Kidney (tissue), 14 donors: ENCODE data around the gene MAEA. TPM values are rescaled to one million over a fixed set of nuclear protein-coding genes. Genes with fewer than 3 reads are reported as not detected.
A peak's percentile ranks its signal among the peaks of the same experiment; 100 is the strongest.

Experiments used
- DNase-seq, 5 donors: peaks; one replicate each; pipeline ENCODE4 v3.0.0-alpha.2; 2013 to 2020
- FAIRE-seq: peaks from 2 replicates; lab custom pipeline; 2012; peaks lifted over from hg19 to GRCh38; lab: Jason Lieb, UNC
- H3K27ac ChIP-seq, 2 donors: one replicate each; pipeline ENCODE4 v1.7.0; 2013; ENCODE audit warnings: low read depth in 2 of 2, low read length in 2 of 2, inconsistent platforms in 1 of 2
- H3K27me3 ChIP-seq: one replicate; pipeline ENCODE4 v1.7.1; 2013; ENCODE audit warnings: low read length, inconsistent platforms; ENCODE audit not compliant: control insufficient read depth, insufficient read depth
- H3K36me3 ChIP-seq, 3 donors: one replicate each; pipeline versions ENCODE4 v1.7.0 to v1.7.1; 2013; ENCODE audit warnings: low read length in 3 of 3, control low read depth in 1 of 3, inconsistent platforms in 1 of 3; ENCODE audit not compliant: insufficient read depth in 3 of 3, control insufficient read depth in 2 of 3
- H3K4me1 ChIP-seq, 3 donors: one replicate each; pipeline versions ENCODE4 v1.7.0 to v1.7.1; 2013; ENCODE audit warnings: low read length in 3 of 3, inconsistent platforms in 1 of 3, low read depth in 1 of 3; ENCODE audit not compliant: control insufficient read depth in 2 of 3, insufficient read depth in 2 of 3
- H3K4me3 ChIP-seq, 3 donors: one replicate each; pipeline versions ENCODE4 v1.7.0 to v1.8.1; 2013; ENCODE audit warnings: low read length in 3 of 3, control low read depth in 1 of 3, inconsistent platforms in 1 of 3
- H3K9ac ChIP-seq, 3 donors: one replicate each; pipeline versions ENCODE4 v1.7.0 to v1.7.1; 2013; ENCODE audit warnings: low read length in 3 of 3, control low read depth in 1 of 3, inconsistent platforms in 1 of 3
- H3K9me3 ChIP-seq, 3 donors: one replicate each; pipeline versions ENCODE4 v1.7.0 to v1.7.1; 2013; ENCODE audit warnings: low read length in 3 of 3, control low read depth in 1 of 3, inconsistent platforms in 1 of 3; ENCODE audit not compliant: control insufficient read depth in 2 of 3, insufficient read depth in 1 of 3
- intact Hi-C: fragments of 100-400 bp; cut with DNase I; formaldehyde crosslinking; loops from one replicate; pipeline ENCODE4 v1.11.1; 2022
- polyA plus RNA-seq: library from polyadenylated mRNA; stranded (reverse); fragments of 350-450 nt; fragmentation: Illumina TruSeq; extraction: RNeasy Lipid Tissue Mini Kit (QIAGEN cat#74804); gene quantifications from one replicate; pipeline ENCODE4 v1.2.3, GENCODE V29; 2014; ENCODE audit warnings: low read depth, low replicate concordance; ENCODE audit not compliant: insufficient read depth
- total RNA-seq: library from RNA; stranded (reverse); fragmentation: NEBNext Ultra II Directional; extraction: Animal tissue kit (Norgen Biotek cat#: 25700); gene quantifications from one replicate; pipeline ENCODE4 v1.2.1, GENCODE V29; 2021
- TF ChIP-seq, protein P1 (sequence below): IDR thresholded peaks from 3 replicates; pipeline ENCODE4 v1.5.1; 2012; ENCODE audit warnings: mild to moderate bottlenecking, moderate library complexity, borderline replicate concordance; ENCODE audit not compliant: insufficient read depth; ENCODE audit errors: extremely low read depth
- donor health status: control.
- donor health status: control.
- donor health status: control.
- donor health status: control.
- donor health status: control.
- donor health status: DM: yes; HTN: yes; CAD: no.
- donor health status: Normal renal cell carcinoma (clear cell type).

Gene MAEA
- total and polyA plus RNA-seq, 2 donors from 2014 or later = 65.0 to 75.2 TPM

GRCh38 chr4:1325681-1326635, 36.3 kb downstream of the MAEA start:
- H3K27me3 ChIP-seq = no peaks in the 10 kb centered on the region
- H3K9me3 ChIP-seq = peaks cover 0 to 2% (median 0%) of the 10 kb centered on the region in 3 donors
- H3K36me3 ChIP-seq = peaks cover 6 to 28% (median 13%) of the 10 kb centered on the region in 3 donors
- no peak overlapping the region for H3K4me3 ChIP-seq
- peaks cover 0 to 10% (median 0%) of the 10 kb centered on the region in 3 donors for H3K4me1 ChIP-seq
- FAIRE-seq = no peak
- peak in 2 of 5 donors; percentile 24 to 65 for DNase-seq
- intact Hi-C loops = no loop called here
- no peak overlapping the region for H3K9ac ChIP-seq
- no peak overlapping the region for H3K27ac ChIP-seq
- TF ChIP-seq, protein P1, sequence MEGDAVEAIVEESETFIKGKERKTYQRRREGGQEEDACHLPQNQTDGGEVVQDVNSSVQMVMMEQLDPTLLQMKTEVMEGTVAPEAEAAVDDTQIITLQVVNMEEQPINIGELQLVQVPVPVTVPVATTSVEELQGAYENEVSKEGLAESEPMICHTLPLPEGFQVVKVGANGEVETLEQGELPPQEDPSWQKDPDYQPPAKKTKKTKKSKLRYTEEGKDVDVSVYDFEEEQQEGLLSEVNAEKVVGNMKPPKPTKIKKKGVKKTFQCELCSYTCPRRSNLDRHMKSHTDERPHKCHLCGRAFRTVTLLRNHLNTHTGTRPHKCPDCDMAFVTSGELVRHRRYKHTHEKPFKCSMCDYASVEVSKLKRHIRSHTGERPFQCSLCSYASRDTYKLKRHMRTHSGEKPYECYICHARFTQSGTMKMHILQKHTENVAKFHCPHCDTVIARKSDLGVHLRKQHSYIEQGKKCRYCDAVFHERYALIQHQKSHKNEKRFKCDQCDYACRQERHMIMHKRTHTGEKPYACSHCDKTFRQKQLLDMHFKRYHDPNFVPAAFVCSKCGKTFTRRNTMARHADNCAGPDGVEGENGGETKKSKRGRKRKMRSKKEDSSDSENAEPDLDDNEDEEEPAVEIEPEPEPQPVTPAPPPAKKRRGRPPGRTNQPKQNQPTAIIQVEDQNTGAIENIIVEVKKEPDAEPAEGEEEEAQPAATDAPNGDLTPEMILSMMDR = no peak

- Histone ChIP-seq H3K27me3 (no peaks in the 10 kb centered on the region), H3K4me1 (peaks cover 0 to 12% (median 0%) of the 10 kb centered on the region in 3 donors), H3K9ac (no peak overlapping the region), H3K9me3 (peaks cover 0 to 2% (median 0%) of the 10 kb centered on the region in 3 donors), H3K36me3 (peaks cover 6 to 28% (median 13%) of the 10 kb centered on the region in 3 donors), H3K27ac (no peak overlapping the region), H3K4me3 (no peak overlapping the region)
- no peak for FAIRE-seq
- intact Hi-C loops = no loop called here
- DNase-seq = peak in 2 of 5 donors; percentile 33 to 71
- TF ChIP-seq, protein P1 = no peak
Measured at GRCh38 chr4:1326751-1327525, 37.2 kb downstream of the MAEA start.

DNA sequence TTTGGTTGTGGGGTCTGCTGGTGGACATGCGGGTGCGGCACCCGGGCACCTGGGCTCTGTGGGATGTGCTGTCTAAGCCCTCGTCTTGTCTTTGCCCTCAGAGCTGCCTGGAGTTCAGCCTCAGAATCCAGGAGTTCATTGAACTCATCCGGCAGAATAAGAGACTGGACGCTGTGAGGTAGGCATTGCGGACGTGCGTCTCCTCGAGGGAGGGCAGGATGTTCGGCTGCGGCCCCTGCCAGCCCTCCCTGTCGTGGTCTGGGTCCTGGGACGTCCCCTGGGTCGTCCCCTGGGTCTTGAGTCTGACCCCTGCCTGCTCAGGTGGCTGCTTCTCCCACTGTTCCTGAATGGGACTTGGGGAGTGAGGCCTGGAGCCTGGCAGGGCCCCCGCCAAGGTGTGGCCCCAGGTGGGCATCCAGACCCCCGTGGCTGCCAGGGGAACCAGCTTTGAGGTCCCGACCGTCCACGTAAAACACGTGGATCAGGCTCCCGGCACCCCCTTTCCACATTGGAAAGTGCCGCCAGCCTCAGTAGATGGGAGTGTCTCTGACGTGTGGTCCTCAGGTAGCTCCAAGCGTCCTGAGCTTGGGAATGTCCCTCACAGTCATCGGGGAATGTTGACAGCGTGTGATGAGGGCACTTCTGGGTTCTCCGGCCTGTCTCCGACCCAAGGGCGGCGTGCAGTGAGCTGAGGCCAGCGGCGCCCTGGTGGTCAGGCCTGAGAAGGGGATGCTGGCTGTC, 38.0 kb downstream of the MAEA start:
- no peak overlapping the region for H3K4me3 ChIP-seq
- no peak overlapping the region for H3K27ac ChIP-seq
- peaks cover 0 to 2% (median 0%) of the 10 kb centered on the region in 3 donors for H3K9me3 ChIP-seq
- intact Hi-C loops = no loop called here
- H3K36me3 ChIP-seq = peaks cover 6 to 28% (median 13%) of the 10 kb centered on the region in 3 donors
- FAIRE-seq = no peak
- DNase-seq = peak in 1 of 5 donors; percentile 68
- no peak overlapping the region for H3K9ac ChIP-seq
- no peaks in the 10 kb centered on the region for H3K27me3 ChIP-seq
- TF ChIP-seq, protein P1 = no peak
- peaks cover 0 to 13% (median 0%) of the 10 kb centered on the region in 3 donors for H3K4me1 ChIP-seq
